DND-41 (cell line): ENCODE results near the gene B3GALT6.

Experiments
- ATAC-seq: fragments of 200-7000 bp; cut with Tn5 transposase; 3 replicates; pipeline ENCODE4 v1.9.1; 2021; ENCODE audit warnings: low read depth; ENCODE audit not compliant: insufficient read depth
- DNase-seq: peaks from one replicate; pipeline ENCODE4 v3.0.0-alpha.2; 2020
- H2AFZ ChIP-seq: 2 replicates; pipeline ENCODE4 v1.6.0; 2012; ENCODE audit warnings: low read depth, low read length
- H3K27ac ChIP-seq: 2 replicates; pipeline ENCODE4 v1.5.1; 2012; ENCODE audit warnings: low read length, inconsistent platforms
- H3K27me3 ChIP-seq: fragments of 200-600 bp; sonication (generic); 2 replicates; pipeline ENCODE4 v1.6.0; 2012; ENCODE audit warnings: low read length, mild to moderate bottlenecking, inconsistent platforms; ENCODE audit not compliant: insufficient read depth, poor library complexity
- H3K36me3 ChIP-seq: 2 replicates; pipeline ENCODE4 v1.5.1; 2012; ENCODE audit warnings: low read length, inconsistent platforms; ENCODE audit not compliant: insufficient read depth
- H3K4me1 ChIP-seq: 2 replicates; pipeline ENCODE4 v1.5.1; 2012; ENCODE audit warnings: mild to moderate bottlenecking, low read length; ENCODE audit not compliant: insufficient read depth
- H3K4me2 ChIP-seq: 2 replicates; pipeline ENCODE4 v1.6.0; 2012; ENCODE audit warnings: mild to moderate bottlenecking, moderate library complexity, low read length, inconsistent platforms; ENCODE audit not compliant: insufficient read depth
- H3K4me3 ChIP-seq, 2 experiments: fragments of 200-600 bp in 1 of 2; shearing (Covaris generic) in 1 of 2; 2 replicates each; pipeline ENCODE4 v1.5.1; 2012 to 2016; ENCODE audit warnings: inconsistent platforms in 2 of 2, low read length in 2 of 2, mild to moderate bottlenecking in 2 of 2, low read depth in 1 of 2, moderate library complexity in 1 of 2
- H3K79me2 ChIP-seq: 2 replicates; pipeline ENCODE4 v1.6.0; 2012; ENCODE audit warnings: low read length, inconsistent platforms; ENCODE audit not compliant: insufficient read depth
- H3K9ac ChIP-seq: 2 replicates; pipeline ENCODE4 v1.6.0; 2012; ENCODE audit warnings: low read depth, mild to moderate bottlenecking, inconsistent platforms, low read length, moderate library complexity
- H3K9me3 ChIP-seq: 2 replicates; pipeline ENCODE4 v1.5.1; 2012; ENCODE audit warnings: low read length, moderate library complexity, mild to moderate bottlenecking, inconsistent platforms; ENCODE audit not compliant: insufficient read depth, severe bottlenecking
- H4K20me1 ChIP-seq: 2 replicates; pipeline ENCODE4 v1.6.0; 2012; ENCODE audit warnings: low read length; ENCODE audit not compliant: insufficient read depth
- EZH2 ChIP-seq: IDR thresholded peaks from 3 replicates; pipeline ENCODE4 v1.6.1; 2012; ENCODE audit warnings: borderline replicate concordance, low read depth, mild to moderate bottlenecking, moderate library complexity, low read length, inconsistent platforms; ENCODE audit not compliant: severe bottlenecking
- TF ChIP-seq, protein P1 (sequence below): IDR thresholded peaks from 2 replicates; pipeline ENCODE4 v1.5.1; 2012; ENCODE audit warnings: borderline replicate concordance, low read length, moderate library complexity, mild to moderate bottlenecking; ENCODE audit not compliant: poor library complexity, severe bottlenecking; ENCODE audit errors: extremely low read depth

The B3GALT6 gene

DNA sequence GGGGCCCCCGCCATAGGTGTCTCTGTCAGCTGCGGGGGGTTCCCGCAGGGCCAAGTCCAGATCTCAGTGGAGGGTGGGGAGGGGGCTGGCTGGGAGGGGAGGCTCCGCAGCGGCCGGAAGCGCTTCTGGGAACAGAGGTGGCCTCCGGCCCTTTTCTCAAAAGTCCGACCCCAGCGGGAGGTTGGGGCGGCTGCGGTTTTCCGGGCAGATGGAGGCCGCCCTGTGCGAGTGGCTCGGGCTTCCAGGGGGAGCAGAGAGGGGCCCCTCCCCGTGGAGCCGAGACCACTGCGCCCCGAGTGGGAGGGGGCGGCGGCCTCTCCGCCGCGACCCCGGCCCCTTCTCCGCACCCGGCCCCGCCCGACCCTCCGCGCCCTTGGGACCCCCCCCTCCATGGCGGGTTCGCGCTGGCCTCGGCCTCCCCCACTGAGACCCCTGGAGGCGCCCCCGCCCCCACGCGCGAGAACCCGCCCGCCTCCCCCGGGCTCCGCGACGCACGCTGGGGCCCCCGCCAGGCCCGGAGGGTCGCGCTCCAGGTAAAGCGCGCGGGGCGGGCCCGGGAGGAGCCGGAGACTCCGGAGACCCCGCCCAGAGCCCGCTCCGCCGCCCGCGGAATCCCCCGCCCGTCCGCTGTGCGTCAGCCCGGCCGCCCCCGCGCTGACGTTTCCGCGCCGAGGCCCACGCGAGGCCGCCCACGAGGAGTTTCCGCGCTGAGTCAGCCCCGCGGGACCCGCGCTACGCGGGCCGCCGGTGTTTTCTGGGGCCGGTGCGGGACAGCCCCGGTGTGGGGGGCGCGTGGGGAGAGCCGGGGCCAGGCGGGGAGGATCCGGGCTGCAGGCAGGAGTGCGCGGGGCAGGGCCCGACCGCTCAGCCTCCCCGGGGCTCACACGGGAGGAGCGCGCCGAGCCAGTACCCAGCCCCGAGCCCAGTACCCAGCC is 30.9 kb upstream of the B3GALT6 start:
- Histone ChIP-seq H3K4me2 (no peak overlapping the region), H3K36me3 (no peaks in the 10 kb centered on the region), H3K27ac (no peak overlapping the region), H3K27me3 (no peaks in the 10 kb centered on the region), H3K9me3 (no peaks in the 10 kb centered on the region), H2AFZ (no peak overlapping the region), H3K9ac (no peak overlapping the region), H3K79me2 (no peaks in the 10 kb centered on the region), H4K20me1 (peaks cover 9% of the 10 kb centered on the region), H3K4me1 (no peaks in the 10 kb centered on the region), H3K4me3 (no peak overlapping the region)
- DNase-seq: no peak
- TF ChIP-seq, protein P1, sequence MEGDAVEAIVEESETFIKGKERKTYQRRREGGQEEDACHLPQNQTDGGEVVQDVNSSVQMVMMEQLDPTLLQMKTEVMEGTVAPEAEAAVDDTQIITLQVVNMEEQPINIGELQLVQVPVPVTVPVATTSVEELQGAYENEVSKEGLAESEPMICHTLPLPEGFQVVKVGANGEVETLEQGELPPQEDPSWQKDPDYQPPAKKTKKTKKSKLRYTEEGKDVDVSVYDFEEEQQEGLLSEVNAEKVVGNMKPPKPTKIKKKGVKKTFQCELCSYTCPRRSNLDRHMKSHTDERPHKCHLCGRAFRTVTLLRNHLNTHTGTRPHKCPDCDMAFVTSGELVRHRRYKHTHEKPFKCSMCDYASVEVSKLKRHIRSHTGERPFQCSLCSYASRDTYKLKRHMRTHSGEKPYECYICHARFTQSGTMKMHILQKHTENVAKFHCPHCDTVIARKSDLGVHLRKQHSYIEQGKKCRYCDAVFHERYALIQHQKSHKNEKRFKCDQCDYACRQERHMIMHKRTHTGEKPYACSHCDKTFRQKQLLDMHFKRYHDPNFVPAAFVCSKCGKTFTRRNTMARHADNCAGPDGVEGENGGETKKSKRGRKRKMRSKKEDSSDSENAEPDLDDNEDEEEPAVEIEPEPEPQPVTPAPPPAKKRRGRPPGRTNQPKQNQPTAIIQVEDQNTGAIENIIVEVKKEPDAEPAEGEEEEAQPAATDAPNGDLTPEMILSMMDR: no peak
- no peak for TF ChIP-seq EZH2
- no peak; the same call in 1 of the 3 replicates for ATAC-seq

DNA sequence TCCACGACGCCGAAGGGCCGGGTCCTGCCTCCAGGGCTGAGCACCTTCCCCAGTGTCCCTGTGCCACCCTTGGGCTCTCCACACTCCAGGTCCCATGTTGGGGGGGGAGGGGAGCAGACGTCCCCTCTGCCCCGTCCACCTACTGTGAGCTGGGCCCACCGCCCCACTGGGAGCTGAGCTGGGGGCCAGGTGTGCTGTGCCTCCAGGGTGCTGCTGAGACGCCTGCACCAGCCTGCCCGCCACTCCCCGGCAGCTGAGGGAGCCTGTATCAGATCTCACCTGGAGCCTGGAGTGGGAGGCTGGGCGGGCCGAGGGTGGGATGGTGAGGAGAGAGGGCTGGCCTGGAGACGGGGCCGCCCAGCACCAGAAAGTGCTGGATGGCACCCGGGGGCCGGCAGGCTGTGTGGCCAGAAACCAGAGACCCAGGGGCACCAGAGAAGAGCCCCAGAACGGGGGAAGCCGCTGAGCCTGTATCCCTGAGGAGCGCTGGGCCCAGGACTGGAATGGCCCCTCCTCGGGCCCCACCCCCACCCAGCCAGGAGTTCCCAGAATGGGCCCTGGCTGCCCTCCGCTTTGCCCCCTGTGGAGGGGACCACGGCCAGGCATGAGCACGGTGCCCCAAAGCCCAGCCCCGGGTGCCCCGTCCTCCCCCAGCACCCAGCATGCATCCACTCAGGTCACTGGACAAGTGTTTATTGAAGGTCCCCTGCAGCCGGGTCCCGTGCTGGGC is 29.0 kb upstream of the B3GALT6 start:
- Histone ChIP-seq H3K79me2 (no peaks in the 10 kb centered on the region), H3K9me3 (no peaks in the 10 kb centered on the region), H3K27ac (no peak overlapping the region), H3K4me3 (no peak overlapping the region), H2AFZ (no peak overlapping the region), H3K4me1 (no peaks in the 10 kb centered on the region), H3K9ac (no peak overlapping the region), H4K20me1 (peaks cover 14% of the 10 kb centered on the region), H3K4me2 (no peak overlapping the region), H3K36me3 (no peaks in the 10 kb centered on the region), H3K27me3 (no peaks in the 10 kb centered on the region)
- TF ChIP-seq, protein P1: no peak
- no peak for TF ChIP-seq EZH2
- DNase-seq (no peak), ATAC-seq (no peak)

DNA sequence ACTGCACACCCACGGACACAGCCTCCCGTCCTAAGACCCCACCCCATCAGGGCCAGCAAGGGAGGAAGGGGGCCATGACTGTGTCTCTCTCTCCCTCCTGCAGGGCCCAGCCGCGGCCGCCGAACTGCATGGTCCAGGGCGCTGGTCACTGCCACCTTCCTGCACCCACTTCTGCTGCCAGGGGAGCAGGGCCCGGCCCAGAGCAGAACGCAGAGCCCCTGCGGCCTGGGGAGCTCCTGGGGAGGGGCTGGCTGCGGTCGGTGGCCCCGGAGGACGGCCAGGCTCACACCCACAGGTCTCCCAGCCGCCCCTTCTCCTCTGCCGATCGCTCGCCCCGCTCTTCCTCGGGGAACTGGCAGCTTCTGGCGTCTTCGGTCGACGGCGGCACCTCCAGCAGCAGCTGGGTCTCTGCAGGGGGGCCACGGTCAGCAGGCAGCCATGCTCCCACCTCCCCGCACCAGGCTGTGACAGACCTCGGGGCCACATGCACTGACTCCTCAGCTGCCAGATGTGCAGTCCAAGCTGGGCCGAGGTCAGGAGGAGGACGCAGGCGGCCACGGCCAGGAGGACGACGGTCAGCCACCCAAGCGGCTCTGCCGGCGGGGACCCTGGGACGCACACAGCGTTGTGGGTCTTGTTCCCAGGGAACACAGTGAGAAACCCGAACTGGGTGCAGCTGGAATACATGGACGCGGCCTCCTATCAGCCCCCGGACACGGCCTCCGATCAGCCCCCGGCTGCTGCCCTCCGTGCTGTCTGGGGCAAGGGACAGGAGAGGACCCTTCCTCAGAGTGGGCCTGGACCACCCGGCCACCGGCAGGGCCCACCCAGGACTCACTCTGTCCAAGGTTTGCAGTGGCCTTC is 28.2 kb upstream of the B3GALT6 start:
- Histone ChIP-seq H3K9me3 (no peaks in the 10 kb centered on the region), H3K4me2 (no peak overlapping the region), H3K36me3 (no peaks in the 10 kb centered on the region), H3K27ac (no peak overlapping the region), H3K4me3 (no peak overlapping the region), H3K9ac (no peak overlapping the region), H2AFZ (no peak overlapping the region), H3K79me2 (no peaks in the 10 kb centered on the region), H4K20me1 (peaks cover 18% of the 10 kb centered on the region), H3K27me3 (peaks cover 4% of the 10 kb centered on the region), H3K4me1 (peaks cover 6% of the 10 kb centered on the region)
- TF ChIP-seq, protein P1: no peak
- TF ChIP-seq EZH2: no peak
- no peak for ATAC-seq
- DNase-seq: no peak
